ENCODE measurements around the gene CNNM2.

The CNNM2 gene

DNA sequence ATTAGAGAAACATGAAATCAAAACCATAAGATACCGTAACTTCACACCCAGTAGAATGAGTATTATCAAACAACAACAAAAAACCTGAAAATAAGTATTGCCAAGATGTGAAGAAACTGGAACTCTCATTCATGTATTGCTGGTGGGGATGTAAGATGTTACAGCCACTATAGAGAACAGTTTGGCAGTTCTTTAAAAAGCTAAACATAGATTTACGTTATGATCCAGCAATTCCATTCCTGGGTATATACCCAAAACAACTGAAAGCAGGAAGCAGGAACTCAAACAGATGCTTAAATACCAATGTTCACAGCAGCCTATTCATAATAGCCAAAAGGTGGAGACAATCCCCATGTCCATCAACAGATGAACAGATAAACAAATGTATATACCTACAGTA is 202.5 kb downstream of the CNNM2 start:
- peaks cover 26% of the 10 kb centered on the region for H3K4me1 ChIP-seq (ENCODE audit: control insufficient read depth, insufficient read depth, low read length)

DNA sequence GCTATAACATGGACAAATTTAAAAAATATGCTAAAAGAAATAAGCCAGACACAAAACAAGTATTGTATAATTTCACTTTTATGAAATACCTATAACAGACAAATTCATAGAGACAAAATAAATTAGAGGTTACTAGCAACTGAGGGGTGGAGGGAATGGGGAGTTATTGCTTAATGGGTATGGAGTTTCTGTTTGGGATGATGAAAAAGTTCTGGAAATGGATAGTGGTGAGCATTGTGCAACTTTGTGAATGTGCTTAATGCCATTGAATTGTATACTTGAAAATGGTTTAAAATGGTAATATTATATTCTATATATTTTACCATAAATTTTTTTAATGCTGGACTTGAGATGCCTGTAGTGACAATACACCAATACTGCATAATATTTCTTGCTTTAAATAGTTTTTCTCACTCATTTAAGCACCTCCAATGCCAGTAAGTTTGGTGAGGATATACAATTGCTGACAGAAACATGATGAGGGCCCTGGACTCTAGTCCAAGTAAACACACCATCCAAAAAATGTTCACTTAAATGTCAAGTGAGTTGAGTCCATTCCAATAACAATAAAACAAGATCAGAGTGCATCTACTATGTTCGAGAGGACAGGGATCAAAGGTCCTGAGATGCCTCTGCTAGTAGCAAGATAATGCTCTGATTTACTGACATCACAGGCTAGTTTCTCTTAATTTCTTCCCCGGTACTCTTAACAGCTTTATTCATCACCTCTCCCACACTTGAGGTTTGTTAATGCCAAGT is 203.1 kb downstream of the CNNM2 start:
- H3K27ac ChIP-seq (ENCODE audit: extremely low read depth, low read depth, low read length): no peak overlapping the region
- ChIA-PET POLR2A (no interaction called here), CTCF (no interaction called here)
- peaks cover 31% of the 10 kb centered on the region for H3K4me1 ChIP-seq (ENCODE audit: control insufficient read depth, insufficient read depth, low read length)
- no peaks in the 10 kb centered on the region for H3K9me3 ChIP-seq (ENCODE audit: control insufficient read depth, insufficient read depth, low read depth, low read length)
- no peaks in the 10 kb centered on the region; a peak in 1 of 3 replicates for H3K36me3 ChIP-seq (ENCODE audit: control insufficient read depth in 2 of 2, insufficient read depth in 1 of 2, low read length in 2 of 2)
- H3K4me3 ChIP-seq (ENCODE audit: low read depth, low read length): no peak overlapping the region
- TF ChIP-seq, protein P1, sequence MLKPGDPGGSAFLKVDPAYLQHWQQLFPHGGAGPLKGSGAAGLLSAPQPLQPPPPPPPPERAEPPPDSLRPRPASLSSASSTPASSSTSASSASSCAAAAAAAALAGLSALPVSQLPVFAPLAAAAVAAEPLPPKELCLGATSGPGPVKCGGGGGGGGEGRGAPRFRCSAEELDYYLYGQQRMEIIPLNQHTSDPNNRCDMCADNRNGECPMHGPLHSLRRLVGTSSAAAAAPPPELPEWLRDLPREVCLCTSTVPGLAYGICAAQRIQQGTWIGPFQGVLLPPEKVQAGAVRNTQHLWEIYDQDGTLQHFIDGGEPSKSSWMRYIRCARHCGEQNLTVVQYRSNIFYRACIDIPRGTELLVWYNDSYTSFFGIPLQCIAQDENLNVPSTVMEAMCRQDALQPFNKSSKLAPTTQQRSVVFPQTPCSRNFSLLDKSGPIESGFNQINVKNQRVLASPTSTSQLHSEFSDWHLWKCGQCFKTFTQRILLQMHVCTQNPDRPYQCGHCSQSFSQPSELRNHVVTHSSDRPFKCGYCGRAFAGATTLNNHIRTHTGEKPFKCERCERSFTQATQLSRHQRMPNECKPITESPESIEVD (tag by site-specific recombination; IDR thresholded peaks at IDR 0.05): peak; percentile 63
- TF ChIP-seq OSR2 (tag by site-specific recombination; IDR thresholded peaks at IDR 0.05) (peak; percentile 52), TCF7L2 (IDR thresholded peaks at IDR 0.05; ENCODE audit: borderline replicate concordance, low read depth, low read length) (0 out of 2 replicates have a peak, but pooled peaks have one; percentile 25), ZSCAN23 (tag by site-specific recombination; IDR thresholded peaks at IDR 0.05) (no peak)
- TF ChIP-seq, protein P2, sequence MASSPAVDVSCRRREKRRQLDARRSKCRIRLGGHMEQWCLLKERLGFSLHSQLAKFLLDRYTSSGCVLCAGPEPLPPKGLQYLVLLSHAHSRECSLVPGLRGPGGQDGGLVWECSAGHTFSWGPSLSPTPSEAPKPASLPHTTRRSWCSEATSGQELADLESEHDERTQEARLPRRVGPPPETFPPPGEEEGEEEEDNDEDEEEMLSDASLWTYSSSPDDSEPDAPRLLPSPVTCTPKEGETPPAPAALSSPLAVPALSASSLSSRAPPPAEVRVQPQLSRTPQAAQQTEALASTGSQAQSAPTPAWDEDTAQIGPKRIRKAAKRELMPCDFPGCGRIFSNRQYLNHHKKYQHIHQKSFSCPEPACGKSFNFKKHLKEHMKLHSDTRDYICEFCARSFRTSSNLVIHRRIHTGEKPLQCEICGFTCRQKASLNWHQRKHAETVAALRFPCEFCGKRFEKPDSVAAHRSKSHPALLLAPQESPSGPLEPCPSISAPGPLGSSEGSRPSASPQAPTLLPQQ (tag by site-specific recombination; IDR thresholded peaks at IDR 0.05): no peak

More for the DNA sequence above, 202.5 kb downstream of the CNNM2 start:
- H3K27ac ChIP-seq (ENCODE audit: extremely low read depth, low read depth, low read length): no peak overlapping the region
- H3K4me3 ChIP-seq (ENCODE audit: low read depth, low read length): no peak overlapping the region
- TF ChIP-seq ZNF596 (tag by site-specific recombination; IDR thresholded peaks at IDR 0.05) (no peak), ZNF560 (tag by site-specific recombination; IDR thresholded peaks at IDR 0.05; ENCODE audit: borderline replicate concordance) (no peak), ZNF184 (tag by site-specific recombination; IDR thresholded peaks at IDR 0.05) (no peak), BCL11A (tag by site-specific recombination; IDR thresholded peaks at IDR 0.05; ENCODE audit: low read depth) (no peak), ZSCAN23 (tag by site-specific recombination; IDR thresholded peaks at IDR 0.05) (no peak), ZNF2 (tag by site-specific recombination; IDR thresholded peaks at IDR 0.05) (no peak), ZNF558 (tag by site-specific recombination; IDR thresholded peaks at IDR 0.05) (no peak), ZFP3 (tag by site-specific recombination; IDR thresholded peaks at IDR 0.05; ENCODE audit: low read depth) (no peak), WT1 (tag by site-specific recombination; IDR thresholded peaks at IDR 0.05) (no peak), KLF10 (tag by site-specific recombination; IDR thresholded peaks at IDR 0.05) (no peak)
- ChIA-PET POLR2A (no interaction called here), CTCF (interaction anchor here (1.7 kb wide), 1 partner anchor 10 kb away, joined by 4 read pairs; no protein-coding TSS in a partner anchor)
- H3K36me3 ChIP-seq (ENCODE audit: control insufficient read depth in 2 of 2, insufficient read depth in 1 of 2, low read length in 2 of 2): no peaks in the 10 kb centered on the region
- H3K9me3 ChIP-seq (ENCODE audit: control insufficient read depth, insufficient read depth, low read depth, low read length): no peaks in the 10 kb centered on the region

DNA sequence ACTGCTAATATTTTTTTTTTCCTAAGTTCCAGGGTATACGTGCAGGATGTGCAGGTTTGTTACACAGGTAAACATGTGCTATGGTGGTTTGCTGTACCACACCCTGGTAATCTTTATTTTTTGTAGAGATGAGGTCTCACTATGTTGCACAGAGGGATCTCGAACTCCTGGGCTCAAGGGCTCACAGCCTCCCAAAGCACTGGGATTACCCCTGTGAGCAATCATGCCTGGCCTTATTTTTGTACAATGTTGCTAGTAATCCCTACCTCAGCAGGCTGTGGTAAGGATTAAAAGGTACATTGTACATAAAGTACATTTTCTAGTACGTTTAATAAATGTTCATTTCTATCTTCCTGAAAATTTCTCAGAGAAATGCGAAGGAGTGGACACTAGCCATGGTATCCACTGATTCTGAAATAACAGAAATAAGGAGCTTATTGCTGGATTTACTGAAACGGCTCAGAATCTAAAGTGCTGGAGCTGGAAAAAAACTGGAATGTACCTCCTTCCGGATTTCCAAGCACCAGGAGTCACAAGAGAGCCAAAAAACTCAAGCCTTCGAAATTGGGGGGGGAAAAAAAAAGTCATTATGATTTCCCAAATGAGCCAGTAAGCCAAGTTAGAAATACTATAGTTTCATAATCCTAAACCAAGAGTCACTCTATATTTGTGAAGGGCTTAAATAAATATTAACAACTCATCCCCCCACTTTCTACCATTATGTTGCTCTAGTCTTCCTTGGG is 205.4 kb downstream of the CNNM2 start:
- TF ChIP-seq, protein P3, sequence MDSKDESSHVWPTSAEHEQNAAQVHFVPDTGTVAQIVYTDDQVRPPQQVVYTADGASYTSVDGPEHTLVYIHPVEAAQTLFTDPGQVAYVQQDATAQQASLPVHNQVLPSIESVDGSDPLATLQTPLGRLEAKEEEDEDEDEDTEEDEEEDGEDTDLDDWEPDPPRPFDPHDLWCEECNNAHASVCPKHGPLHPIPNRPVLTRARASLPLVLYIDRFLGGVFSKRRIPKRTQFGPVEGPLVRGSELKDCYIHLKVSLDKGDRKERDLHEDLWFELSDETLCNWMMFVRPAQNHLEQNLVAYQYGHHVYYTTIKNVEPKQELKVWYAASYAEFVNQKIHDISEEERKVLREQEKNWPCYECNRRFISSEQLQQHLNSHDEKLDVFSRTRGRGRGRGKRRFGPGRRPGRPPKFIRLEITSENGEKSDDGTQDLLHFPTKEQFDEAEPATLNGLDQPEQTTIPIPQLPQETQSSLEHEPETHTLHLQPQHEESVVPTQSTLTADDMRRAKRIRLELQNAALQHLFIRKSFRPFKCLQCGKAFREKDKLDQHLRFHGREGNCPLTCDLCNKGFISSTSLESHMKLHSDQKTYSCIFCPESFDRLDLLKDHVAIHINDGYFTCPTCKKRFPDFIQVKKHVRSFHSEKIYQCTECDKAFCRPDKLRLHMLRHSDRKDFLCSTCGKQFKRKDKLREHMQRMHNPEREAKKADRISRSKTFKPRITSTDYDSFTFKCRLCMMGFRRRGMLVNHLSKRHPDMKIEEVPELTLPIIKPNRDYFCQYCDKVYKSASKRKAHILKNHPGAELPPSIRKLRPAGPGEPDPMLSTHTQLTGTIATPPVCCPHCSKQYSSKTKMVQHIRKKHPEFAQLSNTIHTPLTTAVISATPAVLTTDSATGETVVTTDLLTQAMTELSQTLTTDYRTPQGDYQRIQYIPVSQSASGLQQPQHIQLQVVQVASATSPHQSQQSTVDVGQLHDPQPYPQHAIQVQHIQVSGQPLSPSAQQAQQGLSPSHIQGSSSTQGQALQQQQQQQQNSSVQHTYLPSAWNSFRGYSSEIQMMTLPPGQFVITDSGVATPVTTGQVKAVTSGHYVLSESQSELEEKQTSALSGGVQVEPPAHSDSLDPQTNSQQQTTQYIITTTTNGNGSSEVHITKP (tag by site-specific recombination; IDR thresholded peaks at IDR 0.05): peak; percentile 68
- TF ChIP-seq, protein P2 (tag by site-specific recombination; IDR thresholded peaks at IDR 0.05): no peak
- CTCF ChIA-PET: interaction anchor here (1.0 kb wide), 1 partner anchor 19 kb away, joined by 3 read pairs; no protein-coding TSS in a partner anchor
- H3K9me3 ChIP-seq (ENCODE audit: control insufficient read depth, insufficient read depth, low read depth, low read length): no peaks in the 10 kb centered on the region

More for the DNA sequence above, 205.4 kb downstream of the CNNM2 start:
- no peak overlapping the region for H3K27ac ChIP-seq (ENCODE audit: extremely low read depth, low read depth, low read length)
- POLR2A ChIA-PET: interaction anchor here (0.6 to 0.7 kb wide), 2 partner anchors 32 to 103 kb away, joined by 3 read pairs; no protein-coding TSS in a partner anchor
- H3K4me1 ChIP-seq (ENCODE audit: control insufficient read depth, insufficient read depth, low read length): peaks cover 31% of the 10 kb centered on the region
- H3K4me3 ChIP-seq (ENCODE audit: low read depth, low read length): no peak overlapping the region
- no peaks in the 10 kb centered on the region; a peak in 1 of 3 replicates for H3K36me3 ChIP-seq (ENCODE audit: control insufficient read depth in 2 of 2, insufficient read depth in 1 of 2, low read length in 2 of 2)

All from HEK293 (cell line).